ENCODE data around the gene CLTA. TPM values are rescaled to one million over a fixed set of nuclear protein-coding genes. Genes with fewer than 3 reads are reported as not detected.
A peak's percentile ranks its signal among the peaks of the same experiment; 100 is the strongest.
"Not testable (repeated sequence)": the region's sequence is repeated elsewhere in the genome, so short reads cannot be mapped to it uniquely, and the experiment has no call there.

CLTA gene
- total RNA-seq, 2 donors from 2014 or later: 86.7 to 145 TPM

DNA sequence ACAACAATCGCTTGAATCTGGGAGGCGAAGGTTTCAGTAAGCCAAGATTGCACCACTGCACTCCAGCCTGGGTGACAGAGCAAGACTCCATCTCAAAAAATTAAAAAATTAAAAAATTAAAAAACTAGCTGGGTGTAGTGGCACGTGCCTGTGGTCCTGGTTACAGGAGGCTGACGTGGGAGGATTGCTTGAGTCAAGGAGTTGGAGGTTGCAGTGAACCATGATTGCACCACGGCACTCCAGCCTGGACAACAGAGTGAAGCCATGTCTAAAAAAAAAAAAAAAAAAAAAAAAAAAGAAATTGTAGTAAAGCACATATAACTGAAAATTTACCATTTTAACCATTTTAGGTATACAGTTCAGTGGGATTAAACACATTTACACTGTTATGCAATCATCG is 34.6 kb upstream of the CLTA start:
- Histone ChIP-seq H3K4me1 (no peaks in the 10 kb centered on the region), H3K27me3 (no peaks in the 10 kb centered on the region), H3K27ac (no peak overlapping the region), H3K4me3 (no peak overlapping the region), H3K36me3 (replicated peaks in 1 of 2; ENCODE audit: insufficient read depth in 1 of 2, low read depth in 2 of 2) (no peaks in the 10 kb centered on the region), H3K9me3 (no peaks in the 10 kb centered on the region)
- TF ChIP-seq POLR2A (IDR thresholded peaks at IDR 0.05) (no peak), CTCF (IDR thresholded peaks at IDR 0.05) (no peak)
- intact Hi-C loops (cut with DNase I): no loop called here
- DNase-seq (no peak), ATAC-seq (no peak)
- 93 to 94% methylated on average over 6 of the region's 6 CpGs for WGBS, 2 donors

DNA sequence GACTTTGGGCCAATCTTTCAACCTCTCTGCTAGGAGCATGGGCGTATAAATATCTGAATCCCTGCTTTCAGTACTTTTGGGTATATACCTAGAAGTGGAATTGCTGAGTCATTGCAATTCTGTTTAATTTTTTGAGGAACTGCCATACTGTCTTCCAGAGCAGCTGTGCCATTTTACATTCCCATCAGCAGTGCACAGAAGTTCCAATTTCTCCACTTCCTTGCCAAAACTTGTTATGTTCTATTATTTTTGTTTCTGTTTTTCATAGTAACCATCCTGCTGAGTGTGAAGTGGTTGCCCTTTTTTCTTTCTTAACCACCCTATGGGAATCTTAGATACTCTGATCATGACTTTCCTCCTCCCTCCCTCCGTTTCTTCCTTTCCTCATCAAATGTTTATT is 32.6 kb upstream of the CLTA start:
- DNase-seq: no peak
- Histone ChIP-seq H3K4me1 (peaks cover 1% of the 10 kb centered on the region), H3K9me3 (no peaks in the 10 kb centered on the region), H3K4me3 (no peak overlapping the region), H3K36me3 (replicated peaks in 1 of 2; ENCODE audit: insufficient read depth in 1 of 2, low read depth in 2 of 2) (no peaks in the 10 kb centered on the region), H3K27me3 (no peaks in the 10 kb centered on the region), H3K27ac (no peak overlapping the region)
- ATAC-seq: peak; percentile 39
- WGBS, 2 donors: 80 to 86% methylated on average over 2 of the region's 2 CpGs
- intact Hi-C loops (cut with DNase I): no loop called here
- TF ChIP-seq CTCF (IDR thresholded peaks at IDR 0.05) (no peak), POLR2A (IDR thresholded peaks at IDR 0.05) (no peak)

GRCh38 chr9:36158917-36159316 is 31.8 kb upstream of the CLTA start:
- Histone ChIP-seq H3K4me1 (peaks cover 5% of the 10 kb centered on the region), H3K4me3 (no peak overlapping the region), H3K36me3 (replicated peaks in 1 of 2; ENCODE audit: insufficient read depth in 1 of 2, low read depth in 2 of 2) (no peaks in the 10 kb centered on the region), H3K27ac (no peak overlapping the region), H3K27me3 (no peaks in the 10 kb centered on the region), H3K9me3 (no peaks in the 10 kb centered on the region)
- 85 to 87% methylated on average over 7 of the region's 7 CpGs for WGBS, 2 donors
- no peak for DNase-seq
- intact Hi-C loops (cut with DNase I): no loop called here
- no peak for TF ChIP-seq CTCF (IDR thresholded peaks at IDR 0.05)
- TF ChIP-seq POLR2A (IDR thresholded peaks at IDR 0.05): no peak
- no peak for ATAC-seq

DNA sequence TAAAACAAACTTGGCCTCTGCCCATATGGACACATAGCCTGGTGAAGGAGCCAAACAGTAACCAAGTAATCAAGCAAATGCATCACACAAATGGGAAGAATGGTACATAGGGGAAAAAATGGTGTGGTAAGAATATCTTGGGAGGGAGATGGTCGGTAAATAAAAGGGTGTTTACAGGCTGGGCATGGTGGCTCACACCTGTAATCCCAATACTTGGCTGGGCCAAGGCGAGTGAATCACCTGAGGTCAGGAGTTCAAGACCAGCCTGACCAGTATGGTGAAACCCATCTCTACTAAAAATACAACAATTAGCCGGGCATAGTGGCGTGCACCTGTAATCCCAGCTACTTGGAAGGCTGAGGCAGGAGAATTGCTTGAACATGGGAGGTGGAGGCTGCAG is 31.2 kb upstream of the CLTA start:
- H3K36me3 ChIP-seq (replicated peaks in 1 of 2; ENCODE audit: insufficient read depth in 1 of 2, low read depth in 2 of 2); H3K27me3 ChIP-seq; intact Hi-C loops (cut with DNase I); DNase-seq; ATAC-seq; H3K4me1 ChIP-seq; H3K4me3 ChIP-seq; H3K27ac ChIP-seq; H3K9me3 ChIP-seq: not testable (repeated sequence)
- WGBS, 2 donors: 61 to 79% methylated on average over 4 of the region's 4 CpGs

GRCh38 chr9:36160126-36160525 is 30.6 kb upstream of the CLTA start:
- H3K36me3 ChIP-seq (replicated peaks in 1 of 2; ENCODE audit: insufficient read depth in 1 of 2, low read depth in 2 of 2); intact Hi-C loops (cut with DNase I); ATAC-seq; H3K27ac ChIP-seq; H3K27me3 ChIP-seq; H3K4me1 ChIP-seq; H3K9me3 ChIP-seq; DNase-seq; H3K4me3 ChIP-seq: not testable (repeated sequence)
- 68 to 82% methylated on average over 10 to 11 of the region's 11 CpGs for WGBS, 2 donors

DNA sequence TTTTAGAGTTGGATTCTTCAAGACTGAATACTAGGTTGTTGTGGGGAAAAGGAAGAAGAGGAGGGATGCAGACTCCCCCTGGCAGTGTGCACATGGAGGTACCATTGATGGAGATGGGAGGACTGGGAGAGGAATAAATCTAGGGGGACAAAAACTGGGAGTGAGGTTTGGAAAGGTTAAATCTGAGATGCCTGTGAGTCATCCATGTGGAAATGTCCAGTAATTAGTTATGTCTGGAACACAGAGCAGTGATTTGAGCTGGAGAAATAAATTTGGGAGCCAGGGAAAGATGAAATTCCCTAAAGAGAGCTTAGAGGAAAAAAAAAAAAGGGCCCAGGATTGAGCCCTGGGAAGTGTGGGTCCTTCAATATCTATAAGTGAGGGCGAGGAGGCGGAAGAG is 29.5 kb upstream of the CLTA start:
- DNase-seq (no peak), ATAC-seq (no peak)
- TF ChIP-seq CTCF (IDR thresholded peaks at IDR 0.05) (no peak), POLR2A (IDR thresholded peaks at IDR 0.05) (no peak)
- intact Hi-C loops (cut with DNase I): no loop called here
- H3K4me3 ChIP-seq: no peak overlapping the region
- no peak overlapping the region for H3K27ac ChIP-seq
- no peaks in the 10 kb centered on the region for H3K36me3 ChIP-seq (replicated peaks in 1 of 2; ENCODE audit: insufficient read depth in 1 of 2, low read depth in 2 of 2)
- no peaks in the 10 kb centered on the region for H3K9me3 ChIP-seq
- H3K4me1 ChIP-seq: peaks cover 6% of the 10 kb centered on the region
- WGBS, 2 donors: 76 to 79% methylated on average over 2 of the region's 2 CpGs
- H3K27me3 ChIP-seq: no peaks in the 10 kb centered on the region
